ENCODE data around the gene MEIS2.
"Not testable (repeated sequence)": the region's sequence is repeated elsewhere in the genome, so short reads cannot be mapped to it uniquely, and the experiment has no call there.

Gene MEIS2

GRCh38 chr15:37008205-37008604 is 92.1 kb downstream of the MEIS2 start:
- DNase-seq (ENCODE audit: low spot score): no peak

- no peak for DNase-seq (ENCODE audit: low spot score)
Measured at GRCh38 chr15:37007301-37007700, 93.0 kb downstream of the MEIS2 start.

GRCh38 chr15:37004981-37005735 is 95.2 kb downstream of the MEIS2 start:
- no peak for DNase-seq (ENCODE audit: low spot score)

GRCh38 chr15:37004373-37004869 is 95.9 kb downstream of the MEIS2 start:
- DNase-seq (ENCODE audit: low spot score): no peak

- no peak for DNase-seq (ENCODE audit: low spot score)
Measured at GRCh38 chr15:37002041-37002672, 98.2 kb downstream of the MEIS2 start.

GRCh38 chr15:37001417-37001816 is 98.9 kb downstream of the MEIS2 start:
- no peak for DNase-seq (ENCODE audit: low spot score)

- DNase-seq (ENCODE audit: low spot score): no peak
Measured at GRCh38 chr15:36999778-37000177, 100.6 kb downstream of the MEIS2 start.

GRCh38 chr15:36996538-36997181 is 103.7 kb downstream of the MEIS2 start:
- DNase-seq (ENCODE audit: low spot score): no peak

- no peak for DNase-seq (ENCODE audit: low spot score)
Measured at GRCh38 chr15:36996121-36996520, 104.2 kb downstream of the MEIS2 start.

GRCh38 chr15:36994790-36995189 is 105.6 kb downstream of the MEIS2 start:
- DNase-seq (ENCODE audit: low spot score): no peak

GRCh38 chr15:36992454-36992853 is 107.9 kb downstream of the MEIS2 start:
- no peak for DNase-seq (ENCODE audit: low spot score)

- no peak for DNase-seq (ENCODE audit: low spot score)
Measured at GRCh38 chr15:36988947-36989346, 111.4 kb downstream of the MEIS2 start.

GRCh38 chr15:36982430-36982829 is 117.9 kb downstream of the MEIS2 start:
- DNase-seq (ENCODE audit: low spot score): no peak

GRCh38 chr15:36980281-36980680 is 120.1 kb downstream of the MEIS2 start:
- not testable (repeated sequence) for DNase-seq (ENCODE audit: low spot score)

- no peak for DNase-seq (ENCODE audit: low spot score)
Measured at GRCh38 chr15:36978625-36979024, 121.7 kb downstream of the MEIS2 start.

- no peak for DNase-seq (ENCODE audit: low spot score)
Measured at GRCh38 chr15:36978126-36978525, 122.2 kb downstream of the MEIS2 start.

GRCh38 chr15:36977659-36978058 is 122.7 kb downstream of the MEIS2 start:
- no peak for DNase-seq (ENCODE audit: low spot score)

GRCh38 chr15:36972704-36973103 is 127.6 kb downstream of the MEIS2 start:
- DNase-seq (ENCODE audit: low spot score): no peak

GRCh38 chr15:36970522-36970921 is 129.8 kb downstream of the MEIS2 start:
- no peak for DNase-seq (ENCODE audit: low spot score)

GRCh38 chr15:36967929-36968328 is 132.4 kb downstream of the MEIS2 start:
- no peak for DNase-seq (ENCODE audit: low spot score)

GRCh38 chr15:36966708-36967107 is 133.6 kb downstream of the MEIS2 start:
- no peak for DNase-seq (ENCODE audit: low spot score)

- DNase-seq (ENCODE audit: low spot score): no peak
Measured at GRCh38 chr15:36965570-36966342, 134.6 kb downstream of the MEIS2 start.
